ENCODE results near the gene SF3B5. TPM values are rescaled to one million over a fixed set of nuclear protein-coding genes. Genes with fewer than 3 reads are reported as not detected.

The SF3B5 gene
- polyA plus RNA-seq, 3 donors, result 271 to 445 (median 355) TPM

GRCh38 chr6:144075187-144075586 lies 20.2 kb downstream of the SF3B5 start:
- Histone ChIP-seq H3K9ac (ENCODE audit: insufficient read depth, low read length, poor library complexity, severe bottlenecking) (no peak overlapping the region), H2AFZ (ENCODE audit: insufficient read depth, low read depth, low read length, poor library complexity, severe bottlenecking) (no peak overlapping the region)

GRCh38 chr6:144073024-144073423 lies 22.3 kb downstream of the SF3B5 start:
- intact Hi-C loops (cut with micrococcal nuclease), result no loop called here
- WGBS (ENCODE audit: insufficient coverage), result no CpG with 5 or more reads among the region's 3 CpGs
- no peak for DNase-seq
- no peaks in the 10 kb centered on the region for H3K36me3 ChIP-seq (replicated peaks in 1 of 2; ENCODE audit: control insufficient read depth in 1 of 2, insufficient read depth in 2 of 2, low read length in 2 of 2)
- H3K9me3 ChIP-seq (replicated peaks in 1 of 2; ENCODE audit: control insufficient read depth in 1 of 2, insufficient read depth in 1 of 2, low read length in 2 of 2), result no peaks in the 10 kb centered on the region
- no peaks in the 10 kb centered on the region for H3K27me3 ChIP-seq (ENCODE audit: control insufficient read depth in 2 of 2, insufficient read depth in 2 of 2, low read length in 2 of 2)
- Mint-ChIP-seq H3K27me3 (ENCODE audit: low read depth in 3 of 3) (peaks cover 0 to 3% (median 0%) of the 10 kb centered on the region in 3 donors), H3K36me3 (no peaks in the 10 kb centered on the region), H3K4me3 (no peak overlapping the region), H3K4me1 (peaks cover 1% of the 10 kb centered on the region), H3K9me3 (peaks cover 0 to 2% (median 0%) of the 10 kb centered on the region in 7 donors), H3K27ac (no peak overlapping the region)
- no peak overlapping the region for H2AFZ ChIP-seq (ENCODE audit: insufficient read depth, low read depth, low read length, poor library complexity, severe bottlenecking)
- H3K27ac ChIP-seq (ENCODE audit: low read depth in 1 of 2, low read length in 2 of 2), result no peak overlapping the region
- H4K20me1 ChIP-seq (ENCODE audit: insufficient read depth, low read length), result no peaks in the 10 kb centered on the region
- H3K9ac ChIP-seq (ENCODE audit: insufficient read depth, low read length, poor library complexity, severe bottlenecking), result no peak overlapping the region
- no peak for TF ChIP-seq CTCF (IDR thresholded peaks at IDR 0.05)
- H3K4me1 ChIP-seq (ENCODE audit: control insufficient read depth in 1 of 2, insufficient read depth in 2 of 2, low read length in 2 of 2), result peaks cover 0 to 1% of the 10 kb centered on the region in 2 donors
- no peaks in the 10 kb centered on the region for H3K79me2 ChIP-seq (ENCODE audit: insufficient read depth, low read length)
- no peak overlapping the region for H3K4me2 ChIP-seq (replicated peaks; ENCODE audit: extremely low read depth, low read length, poor library complexity, severe bottlenecking)
- H3K4me3 ChIP-seq (replicated peaks in 1 of 3; ENCODE audit: low read depth in 2 of 3, low read length in 3 of 3), result no peak overlapping the region

More at GRCh38 chr6:144075187-144075586, 20.2 kb downstream of the SF3B5 start:
- intact Hi-C loops (cut with micrococcal nuclease), result no loop called here
- no peak overlapping the region for H3K27ac ChIP-seq (ENCODE audit: low read depth in 1 of 2, low read length in 2 of 2)
- Mint-ChIP-seq H3K9me3 (no peaks in the 10 kb centered on the region), H3K4me1 (no peaks in the 10 kb centered on the region), H3K4me3 (no peak overlapping the region), H3K36me3 (no peaks in the 10 kb centered on the region), H3K27ac (no peak overlapping the region), H3K27me3 (ENCODE audit: low read depth in 3 of 3) (no peaks in the 10 kb centered on the region)
- no peak for TF ChIP-seq CTCF (IDR thresholded peaks at IDR 0.05)
- DNase-seq, result no peak
- H3K4me2 ChIP-seq (replicated peaks; ENCODE audit: extremely low read depth, low read length, poor library complexity, severe bottlenecking), result no peak overlapping the region
- no peaks in the 10 kb centered on the region for H4K20me1 ChIP-seq (ENCODE audit: insufficient read depth, low read length)
- no peaks in the 10 kb centered on the region for H3K4me1 ChIP-seq (ENCODE audit: control insufficient read depth in 1 of 2, insufficient read depth in 2 of 2, low read length in 2 of 2)
- WGBS (ENCODE audit: insufficient coverage), result 100% methylated on average over 2 of the region's 3 CpGs
- H3K79me2 ChIP-seq (ENCODE audit: insufficient read depth, low read length), result no peaks in the 10 kb centered on the region
- H3K4me3 ChIP-seq (replicated peaks in 1 of 3; ENCODE audit: low read depth in 2 of 3, low read length in 3 of 3), result no peak overlapping the region
- no peaks in the 10 kb centered on the region for H3K36me3 ChIP-seq (replicated peaks in 1 of 2; ENCODE audit: control insufficient read depth in 1 of 2, insufficient read depth in 2 of 2, low read length in 2 of 2)
- H3K27me3 ChIP-seq (ENCODE audit: control insufficient read depth in 2 of 2, insufficient read depth in 2 of 2, low read length in 2 of 2), result no peaks in the 10 kb centered on the region
- no peaks in the 10 kb centered on the region for H3K9me3 ChIP-seq (replicated peaks in 1 of 2; ENCODE audit: control insufficient read depth in 1 of 2, insufficient read depth in 1 of 2, low read length in 2 of 2)

All from CD14-positive monocyte (primary cell).